AG04450 (cell line): ENCODE data around the gene LMLN. TPM values are rescaled to one million over a fixed set of nuclear protein-coding genes. Genes with fewer than 3 reads are reported as not detected.
"Not testable (repeated sequence)": the region's sequence is repeated elsewhere in the genome, so short reads cannot be mapped to it uniquely, and the experiment has no call there.

ENCODE experiments used
- CTCF ChIA-PET: fragments of 300-600, 350-600 bp; formaldehyde crosslinking; extraction: SDS; loops from one replicate; lab custom pipeline; 2022; ENCODE audit warnings: antibody characterized with exemption, inconsistent platforms; lab: Charles Lee
- POLR2A ChIA-PET: fragments of 350-600 bp; formaldehyde crosslinking; extraction: SDS; loops from one replicate; lab custom pipeline; 2021; ENCODE audit warnings: antibody characterized with exemption, inconsistent platforms; lab: Yijun Ruan, JAX
- DNase-seq: peaks from one replicate; pipeline ENCODE4 v3.0.0-alpha.2; 2011; ENCODE audit warnings: low read depth, low spot score
- H3K27ac ChIP-seq: one replicate; pipeline ENCODE4 v1.5.1; 2012; ENCODE audit warnings: low read depth, low read length, control low read depth
- H3K27me3 ChIP-seq: one replicate; pipeline ENCODE4 v1.6.0; 2012; ENCODE audit warnings: low read length; ENCODE audit not compliant: control insufficient read depth, insufficient read depth
- H3K4me3 ChIP-seq: 2 replicates; pipeline ENCODE4 v1.5.1; 2011; ENCODE audit warnings: mild to moderate bottlenecking, low read depth, low read length, control low read depth
- H3K9me3 ChIP-seq: 2 replicates; pipeline ENCODE4 v1.5.1; 2012; ENCODE audit warnings: low read length; ENCODE audit not compliant: control insufficient read depth, insufficient read depth
- polyA plus RNA-seq: library from polyadenylated mRNA; depleted of rRNA; stranded (reverse); fragments of >200 nt; gene quantifications from 2 replicates; pipeline ENCODE4 v1.2.3, GENCODE V29; 2011
- TF ChIP-seq, protein P1 (sequence below): IDR thresholded peaks from 2 replicates; pipeline ENCODE4 v1.5.1; 2011; ENCODE audit warnings: low read depth, low read length, control low read depth, inconsistent platforms

LMLN gene
- polyA plus RNA-seq, 1 experiment: 6.4 TPM

DNA sequence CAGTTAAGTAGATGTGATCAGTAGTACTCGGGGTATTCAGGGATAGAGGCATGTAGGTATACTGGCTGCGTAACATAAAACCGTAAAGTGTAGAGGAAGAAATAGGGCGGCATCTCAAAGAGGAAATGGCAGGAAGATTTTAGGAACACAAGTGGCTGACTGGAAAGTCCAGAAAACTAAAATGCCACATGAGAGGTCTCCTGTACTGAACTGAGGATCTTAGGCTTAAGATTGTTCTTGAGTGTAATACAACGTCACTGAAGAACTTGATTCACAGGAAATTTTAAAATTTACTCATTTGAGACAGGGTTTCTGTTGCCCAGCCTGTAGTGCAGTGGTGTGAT is 2.3 kb upstream of the LMLN start:
- CTCF ChIA-PET: interaction anchor here (1.9 kb wide), 1 partner anchor 15 kb away, joined by 8 read pairs; no protein-coding TSS in a partner anchor
- peak overlapping the region; percentile 43 for H3K27ac ChIP-seq
- no peak for DNase-seq
- TF ChIP-seq, protein P1, sequence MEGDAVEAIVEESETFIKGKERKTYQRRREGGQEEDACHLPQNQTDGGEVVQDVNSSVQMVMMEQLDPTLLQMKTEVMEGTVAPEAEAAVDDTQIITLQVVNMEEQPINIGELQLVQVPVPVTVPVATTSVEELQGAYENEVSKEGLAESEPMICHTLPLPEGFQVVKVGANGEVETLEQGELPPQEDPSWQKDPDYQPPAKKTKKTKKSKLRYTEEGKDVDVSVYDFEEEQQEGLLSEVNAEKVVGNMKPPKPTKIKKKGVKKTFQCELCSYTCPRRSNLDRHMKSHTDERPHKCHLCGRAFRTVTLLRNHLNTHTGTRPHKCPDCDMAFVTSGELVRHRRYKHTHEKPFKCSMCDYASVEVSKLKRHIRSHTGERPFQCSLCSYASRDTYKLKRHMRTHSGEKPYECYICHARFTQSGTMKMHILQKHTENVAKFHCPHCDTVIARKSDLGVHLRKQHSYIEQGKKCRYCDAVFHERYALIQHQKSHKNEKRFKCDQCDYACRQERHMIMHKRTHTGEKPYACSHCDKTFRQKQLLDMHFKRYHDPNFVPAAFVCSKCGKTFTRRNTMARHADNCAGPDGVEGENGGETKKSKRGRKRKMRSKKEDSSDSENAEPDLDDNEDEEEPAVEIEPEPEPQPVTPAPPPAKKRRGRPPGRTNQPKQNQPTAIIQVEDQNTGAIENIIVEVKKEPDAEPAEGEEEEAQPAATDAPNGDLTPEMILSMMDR: no peak
- H3K9me3 ChIP-seq: no peaks in the 10 kb centered on the region
- POLR2A ChIA-PET: no interaction called here
- no peak overlapping the region for H3K4me3 ChIP-seq
- H3K27me3 ChIP-seq: no peaks in the 10 kb centered on the region

DNA sequence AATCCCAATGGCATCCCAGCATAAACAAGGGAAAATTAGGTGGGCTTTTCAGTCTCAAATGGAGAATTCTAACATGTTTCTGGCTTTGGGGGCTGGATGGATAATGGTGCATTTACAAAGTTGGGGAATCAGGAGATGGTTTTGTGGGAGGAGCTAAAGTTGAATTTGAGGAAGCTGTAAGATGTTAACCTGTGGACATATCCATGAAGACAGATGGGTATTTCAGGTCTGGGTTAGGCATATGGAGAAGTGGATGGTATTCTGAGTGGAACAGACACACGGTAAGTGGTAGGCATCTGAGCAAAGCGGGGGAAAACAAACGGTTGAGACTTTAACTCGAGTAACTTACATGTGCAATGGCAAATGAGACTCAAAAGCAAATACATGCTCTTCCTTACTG is 1.7 kb upstream of the LMLN start:
- TF ChIP-seq, protein P1: no peak
- ChIA-PET CTCF (interaction anchor here (1.9 kb wide), 1 partner anchor 15 kb away, joined by 8 read pairs; no protein-coding TSS in a partner anchor), POLR2A (interaction anchor here (0.7 kb wide), 1 partner anchor 53 kb away, joined by 4 read pairs; no protein-coding TSS in a partner anchor)
- no peak for DNase-seq
- Histone ChIP-seq H3K27ac (no peak overlapping the region), H3K9me3 (no peaks in the 10 kb centered on the region), H3K4me3 (no peak overlapping the region), H3K27me3 (no peaks in the 10 kb centered on the region)

DNA sequence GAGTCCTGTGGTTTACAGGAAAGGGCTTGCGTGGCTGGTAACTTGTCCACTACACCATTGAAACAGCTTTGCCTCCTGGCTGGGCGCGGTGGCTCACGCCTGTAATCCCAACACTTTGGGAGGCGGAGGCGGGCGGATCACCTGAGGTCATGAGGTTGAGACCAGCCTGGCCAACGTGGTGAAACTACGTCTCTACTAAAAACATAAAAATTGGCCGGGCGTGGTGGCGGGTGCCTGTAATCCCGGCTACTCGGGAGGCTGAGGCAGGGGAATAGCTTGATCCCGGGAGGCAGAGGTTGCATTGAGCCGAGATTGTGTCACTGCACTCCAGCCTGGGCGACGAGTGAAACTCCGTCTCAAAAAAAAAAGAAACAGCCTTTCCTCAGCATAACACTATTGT is 1.2 kb upstream of the LMLN start:
- H3K27ac ChIP-seq, H3K27me3 ChIP-seq, H3K9me3 ChIP-seq, H3K4me3 ChIP-seq, DNase-seq: not testable (repeated sequence)
- CTCF ChIA-PET: interaction anchor here (1.9 kb wide), 1 partner anchor 16 kb away, joined by 8 read pairs; no protein-coding TSS in a partner anchor
- POLR2A ChIA-PET: interaction anchor here (0.7 kb wide), 1 partner anchor 53 kb away, joined by 4 read pairs; no protein-coding TSS in a partner anchor

DNA sequence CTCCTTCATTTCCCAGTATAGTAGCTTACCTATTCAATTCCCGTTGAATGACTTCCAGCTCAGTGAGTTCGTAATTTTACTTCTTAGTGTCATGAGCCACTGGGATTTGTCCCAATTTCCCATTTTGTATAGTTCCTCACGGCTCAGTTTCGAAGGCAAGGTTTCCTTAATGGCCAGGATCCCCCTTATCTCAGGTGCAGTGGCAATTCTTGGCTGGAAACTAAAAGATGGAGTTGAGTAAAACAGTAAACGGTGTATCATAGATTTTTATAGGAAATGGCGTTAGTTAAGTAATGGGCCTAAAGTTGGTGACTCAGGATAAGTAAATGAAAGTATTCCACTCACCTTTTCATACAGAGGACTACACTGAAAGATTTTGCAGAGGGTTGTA is 522 bp upstream of the LMLN start:
- no peak for DNase-seq
- POLR2A ChIA-PET: no interaction called here
- H3K27me3 ChIP-seq: no peaks in the 10 kb centered on the region
- CTCF ChIA-PET: interaction anchor here (1.9 kb wide), 1 partner anchor 17 kb away, joined by 8 read pairs; no protein-coding TSS in a partner anchor
- H3K27ac ChIP-seq: no peak overlapping the region
- no peaks in the 10 kb centered on the region for H3K9me3 ChIP-seq
- TF ChIP-seq, protein P1: no peak
- peak overlapping the region; percentile 90 for H3K4me3 ChIP-seq

DNA sequence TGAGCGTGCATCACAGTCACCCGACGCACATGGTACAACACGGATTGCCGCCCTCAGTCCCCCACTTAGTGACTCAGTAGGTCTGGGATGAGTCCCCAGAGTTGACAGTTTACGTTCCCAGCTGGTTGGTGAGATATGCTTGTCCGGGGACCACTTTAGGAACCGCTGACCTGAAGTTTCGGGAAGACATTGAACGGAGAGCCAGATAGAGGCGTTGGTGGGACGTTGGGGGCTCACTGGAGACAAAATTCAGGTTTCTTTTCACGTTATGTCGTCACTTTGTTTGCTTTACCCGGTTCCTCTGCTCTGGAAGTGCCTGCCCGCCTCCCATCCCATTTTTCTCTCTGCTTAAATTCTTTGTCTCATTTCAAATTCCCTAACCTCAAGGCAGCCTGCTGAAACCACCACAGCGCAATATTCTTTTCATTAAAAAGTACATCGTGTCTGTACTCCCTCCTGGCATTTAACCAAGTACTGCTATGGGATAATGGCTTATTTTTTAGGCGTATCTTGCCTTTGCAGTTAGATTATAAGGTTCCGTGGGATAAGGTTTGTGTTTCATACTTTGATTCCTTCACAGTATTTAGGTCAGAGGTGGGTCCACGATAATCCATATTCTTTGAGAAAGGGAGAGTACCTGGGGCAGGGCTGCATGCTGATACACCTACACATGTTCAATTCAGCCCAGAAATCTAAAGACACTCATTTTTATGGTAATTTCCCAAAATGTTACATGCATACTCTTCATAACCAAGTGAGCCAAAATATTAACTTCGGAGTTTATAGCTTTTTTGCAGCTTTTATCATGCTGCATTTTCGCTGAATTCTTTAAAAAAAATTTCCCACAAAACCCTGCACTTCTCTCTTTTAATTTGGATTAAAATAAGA is 921 bp downstream of the LMLN start:
- ChIA-PET POLR2A (no interaction called here), CTCF (interaction anchor here (1.6 kb wide), 1 partner anchor 18 kb away, joined by 5 read pairs; no protein-coding TSS in a partner anchor)
- no peak for DNase-seq
- TF ChIP-seq, protein P1: no peak
- Histone ChIP-seq H3K27ac (peak overlapping the region; percentile 76), H3K9me3 (no peaks in the 10 kb centered on the region), H3K4me3 (peak overlapping the region; percentile 90), H3K27me3 (no peaks in the 10 kb centered on the region)
